Glutamatergic neuron (in vitro differentiated cells): ENCODE results near the gene TUNAR. TPM values are rescaled to one million over a fixed set of nuclear protein-coding genes. Genes with fewer than 3 reads are reported as not detected.

ENCODE experiments used
- DNase-seq: peaks from one replicate; pipeline ENCODE4 v3.0.0; 2022
- H3K27ac Mint-ChIP-seq: one replicate; pipeline ENCODE4 v1.8.0; 2020; ENCODE audit warnings: mild to moderate bottlenecking, mixed read lengths, inconsistent platforms; ENCODE audit not compliant: unreplicated experiment
- H3K27me3 Mint-ChIP-seq: one replicate; pipeline ENCODE4 v1.8.0; 2020; ENCODE audit warnings: mild to moderate bottlenecking, moderate library complexity, mixed read lengths, inconsistent platforms; ENCODE audit not compliant: unreplicated experiment
- H3K36me3 Mint-ChIP-seq: one replicate; pipeline ENCODE4 v1.8.0; 2020; ENCODE audit warnings: mild to moderate bottlenecking, mixed read lengths, inconsistent platforms; ENCODE audit not compliant: unreplicated experiment
- H3K4me1 Mint-ChIP-seq: one replicate; pipeline ENCODE4 v1.8.0; 2020; ENCODE audit warnings: mild to moderate bottlenecking, low read depth, mixed read lengths, inconsistent platforms; ENCODE audit not compliant: unreplicated experiment
- H3K4me3 Mint-ChIP-seq: one replicate; pipeline ENCODE4 v1.8.0; 2020; ENCODE audit warnings: mild to moderate bottlenecking, mixed read lengths, inconsistent platforms; ENCODE audit not compliant: unreplicated experiment
- H3K9me3 Mint-ChIP-seq: one replicate; pipeline ENCODE4 v1.8.0; 2020; ENCODE audit warnings: mild to moderate bottlenecking, moderate library complexity, mixed read lengths, inconsistent platforms; ENCODE audit not compliant: unreplicated experiment
- total RNA-seq: library from RNA; stranded (reverse); fragmentation: NEBNext Ultra II Directional; extraction: Animal tissue kit (Norgen Biotek cat#: 25700); gene quantifications from one replicate; pipeline ENCODE4 v1.2.1, GENCODE V29; 2021; ENCODE audit not compliant: unreplicated experiment
- TF ChIP-seq, protein P1 (sequence below): fragments of 200-600 bp; sonication (generic); IDR thresholded peaks from one replicate; pipeline ENCODE4 v1.5.0; 2021; ENCODE audit not compliant: partially characterized antibody, unreplicated experiment

TUNAR gene
- total RNA-seq, 1 donor from 2014 or later: 16.2 TPM

GRCh38 chr14:95903616-95904107 is 27.0 kb downstream of the TUNAR start:
- peak; percentile 69 for DNase-seq
- TF ChIP-seq, protein P1, sequence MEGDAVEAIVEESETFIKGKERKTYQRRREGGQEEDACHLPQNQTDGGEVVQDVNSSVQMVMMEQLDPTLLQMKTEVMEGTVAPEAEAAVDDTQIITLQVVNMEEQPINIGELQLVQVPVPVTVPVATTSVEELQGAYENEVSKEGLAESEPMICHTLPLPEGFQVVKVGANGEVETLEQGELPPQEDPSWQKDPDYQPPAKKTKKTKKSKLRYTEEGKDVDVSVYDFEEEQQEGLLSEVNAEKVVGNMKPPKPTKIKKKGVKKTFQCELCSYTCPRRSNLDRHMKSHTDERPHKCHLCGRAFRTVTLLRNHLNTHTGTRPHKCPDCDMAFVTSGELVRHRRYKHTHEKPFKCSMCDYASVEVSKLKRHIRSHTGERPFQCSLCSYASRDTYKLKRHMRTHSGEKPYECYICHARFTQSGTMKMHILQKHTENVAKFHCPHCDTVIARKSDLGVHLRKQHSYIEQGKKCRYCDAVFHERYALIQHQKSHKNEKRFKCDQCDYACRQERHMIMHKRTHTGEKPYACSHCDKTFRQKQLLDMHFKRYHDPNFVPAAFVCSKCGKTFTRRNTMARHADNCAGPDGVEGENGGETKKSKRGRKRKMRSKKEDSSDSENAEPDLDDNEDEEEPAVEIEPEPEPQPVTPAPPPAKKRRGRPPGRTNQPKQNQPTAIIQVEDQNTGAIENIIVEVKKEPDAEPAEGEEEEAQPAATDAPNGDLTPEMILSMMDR: no peak
- Mint-ChIP-seq H3K4me3 (peak overlapping the region; percentile 70), H3K9me3 (peaks cover 16% of the 10 kb centered on the region), H3K27ac (peak overlapping the region; percentile 96), H3K4me1 (peaks cover 49% of the 10 kb centered on the region), H3K27me3 (peaks cover 7% of the 10 kb centered on the region), H3K36me3 (no peaks in the 10 kb centered on the region)

- Mint-ChIP-seq H3K36me3 (no peaks in the 10 kb centered on the region), H3K27ac (no peak overlapping the region), H3K4me3 (no peak overlapping the region), H3K27me3 (peaks cover 7% of the 10 kb centered on the region), H3K9me3 (peaks cover 9% of the 10 kb centered on the region), H3K4me1 (peaks cover 30% of the 10 kb centered on the region)
- no peak for DNase-seq
- TF ChIP-seq, protein P1: no peak
Observed at GRCh38 chr14:95906591-95906990, 30.0 kb downstream of the TUNAR start.

- Mint-ChIP-seq H3K27me3 (peaks cover 3% of the 10 kb centered on the region), H3K4me3 (no peak overlapping the region), H3K9me3 (no peaks in the 10 kb centered on the region), H3K36me3 (no peaks in the 10 kb centered on the region), H3K4me1 (no peaks in the 10 kb centered on the region), H3K27ac (no peak overlapping the region)
- TF ChIP-seq, protein P1: no peak
- DNase-seq: no peak
Observed at GRCh38 chr14:95910628-95911027, 34.0 kb downstream of the TUNAR start.

DNA sequence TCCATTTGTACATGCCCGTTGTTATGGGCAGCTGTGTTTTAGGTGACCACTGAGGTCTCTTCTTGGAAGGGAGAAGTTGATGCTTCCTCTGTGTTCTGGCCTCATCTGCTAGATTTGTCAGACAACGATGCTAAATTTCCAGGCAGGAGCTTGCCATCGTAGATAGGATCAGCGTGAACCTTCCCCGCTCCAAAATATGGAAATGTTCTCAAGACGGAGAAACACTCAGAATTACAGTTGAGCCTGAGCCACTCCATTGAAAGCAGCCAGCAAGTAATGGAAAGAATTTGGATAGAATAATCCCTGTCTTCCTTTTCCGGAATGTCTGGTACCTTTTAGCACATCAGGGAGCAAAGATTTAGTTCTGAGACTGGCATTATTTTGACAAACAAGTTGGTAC is 34.8 kb downstream of the TUNAR start:
- H3K4me3 Mint-ChIP-seq: no peak overlapping the region
- no peak overlapping the region for H3K27ac Mint-ChIP-seq

DNA sequence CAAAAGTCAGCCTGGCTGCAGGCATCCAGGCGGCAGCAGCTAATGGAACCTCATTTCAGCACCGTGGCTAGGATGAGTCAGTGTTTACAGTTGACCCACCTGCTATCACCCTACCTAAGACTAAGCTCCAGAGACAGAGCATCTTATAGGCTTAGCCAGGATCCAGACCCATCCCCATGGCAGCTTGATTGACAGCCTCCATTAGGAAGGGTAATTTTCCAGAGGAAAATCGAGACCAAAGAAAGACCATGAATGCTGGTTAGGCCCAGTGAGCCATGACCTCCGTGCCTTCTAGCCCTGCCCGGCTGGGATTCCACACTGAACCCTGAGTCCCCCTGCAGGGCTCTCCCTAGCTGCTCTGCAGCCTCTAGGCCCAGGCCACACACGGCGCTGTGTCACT is 38.7 kb downstream of the TUNAR start:
- H3K9me3 Mint-ChIP-seq: no peaks in the 10 kb centered on the region
- no peak overlapping the region for H3K27ac Mint-ChIP-seq
- DNase-seq: no peak
- no peaks in the 10 kb centered on the region for H3K4me1 Mint-ChIP-seq
- H3K27me3 Mint-ChIP-seq: peaks cover 2% of the 10 kb centered on the region
- TF ChIP-seq, protein P1: no peak
- H3K36me3 Mint-ChIP-seq: no peaks in the 10 kb centered on the region
- no peak overlapping the region for H3K4me3 Mint-ChIP-seq

More for the DNA sequence above, 34.8 kb downstream of the TUNAR start:
- Mint-ChIP-seq H3K9me3 (no peaks in the 10 kb centered on the region), H3K4me1 (no peaks in the 10 kb centered on the region), H3K36me3 (no peaks in the 10 kb centered on the region), H3K27me3 (peaks cover 3% of the 10 kb centered on the region)
- DNase-seq: no peak
- TF ChIP-seq, protein P1: no peak
